Calu3 (cell line): ENCODE results near the gene SCGB2B2. TPM values are rescaled to one million over a fixed set of nuclear protein-coding genes. Genes with fewer than 3 reads are reported as not detected.

Source experiments
- BruUV-seq: library from RNA; stranded (reverse); fragments of 400-500 nt; replicated peaks from 2 replicates; lab custom pipeline; 2021; lab: Mats Ljungman, UMichigan
- CTCF ChIA-PET: fragments of 300-600 bp; sonication (Branson Sonifier 250); formaldehyde crosslinking; loops from one replicate; lab custom pipeline; 2022; ENCODE audit warnings: antibody characterized with exemption; lab: Charles Lee
- DNase-seq: peaks from one replicate; pipeline ENCODE4 v3.0.0; 2022
- H3K27ac Mint-ChIP-seq: one replicate; pipeline ENCODE4 v1.8.0; 2022; ENCODE audit warnings: mixed read lengths; ENCODE audit not compliant: unreplicated experiment
- H3K27me3 Mint-ChIP-seq: one replicate; pipeline ENCODE4 v1.8.0; 2022; ENCODE audit warnings: mixed read lengths; ENCODE audit not compliant: unreplicated experiment
- H3K36me3 Mint-ChIP-seq: one replicate; pipeline ENCODE4 v1.8.0; 2022; ENCODE audit warnings: mild to moderate bottlenecking, moderate library complexity, mixed read lengths; ENCODE audit not compliant: insufficient read depth, unreplicated experiment
- H3K4me1 Mint-ChIP-seq: one replicate; pipeline ENCODE4 v1.8.0; 2022; ENCODE audit warnings: mild to moderate bottlenecking, low read depth, mixed read lengths; ENCODE audit not compliant: unreplicated experiment
- H3K4me3 Mint-ChIP-seq: one replicate; pipeline ENCODE4 v1.8.0; 2022; ENCODE audit warnings: mild to moderate bottlenecking, low read depth, moderate library complexity, mixed read lengths; ENCODE audit not compliant: unreplicated experiment
- H3K9me3 Mint-ChIP-seq: one replicate; pipeline ENCODE4 v1.8.0; 2022; ENCODE audit warnings: low read depth, mixed read lengths; ENCODE audit not compliant: unreplicated experiment
- intact Hi-C: fragments of 100-400 bp; cut with micrococcal nuclease; formaldehyde crosslinking; loops from one replicate; pipeline ENCODE4 v1.10.0; 2022; ENCODE audit not compliant: unreplicated experiment
- total RNA-seq: library from RNA; stranded (reverse); gene quantifications from 2 replicates; pipeline ENCODE4 v1.2.3, GENCODE V29; 2022
- TF ChIP-seq, protein P1 (sequence below): fragments of 200-600 bp; IDR thresholded peaks from one replicate; pipeline ENCODE4 v1.8.0; 2022; ENCODE audit warnings: antibody characterized with exemption; ENCODE audit not compliant: unreplicated experiment

SCGB2B2 gene
- total RNA-seq, 1 experiment from 2014 or later = 0.40 TPM

DNA sequence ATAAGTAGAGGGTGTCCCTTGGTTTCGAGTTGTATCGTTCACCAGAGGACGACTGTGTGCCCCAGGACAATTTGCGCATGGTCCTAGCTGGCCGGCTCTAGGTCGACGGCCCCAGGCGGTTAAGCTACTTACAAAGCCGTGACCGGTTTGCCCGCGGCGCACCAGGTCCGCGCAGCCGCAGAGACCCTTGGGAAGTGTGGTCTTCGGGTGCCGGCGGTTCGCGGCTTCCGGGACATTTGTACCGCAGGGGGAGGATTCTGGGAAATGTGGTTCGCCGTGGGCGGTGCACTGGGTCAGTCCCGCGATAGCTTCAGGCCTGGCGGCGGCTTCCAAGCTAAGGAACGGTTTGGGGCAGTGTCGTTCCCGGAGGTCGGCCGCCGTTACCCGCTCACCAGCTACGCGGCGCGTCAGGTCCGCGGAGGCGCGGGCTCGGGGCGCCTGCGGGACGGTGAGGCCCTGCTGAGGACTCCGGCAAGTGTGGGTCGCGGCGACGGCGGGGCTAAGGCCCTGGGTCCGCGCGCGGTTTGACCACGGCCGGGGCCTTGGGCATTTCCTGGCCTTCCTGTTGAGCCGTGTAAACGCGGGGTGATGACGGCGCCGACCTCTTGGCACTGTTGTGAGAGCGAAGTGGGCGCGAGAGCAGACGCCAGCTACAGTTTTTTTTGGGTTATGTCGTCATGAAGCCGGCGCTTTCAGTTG lies 576 bp upstream of the SCGB2B2 start, which contains the start of gene ZNF302:
TSS of gene ZNF302 (plus strand) at position 293 of the 699 bp plus-strand sequence. CDS start 1,127 bp downstream, outside the sequence.
- peak within 1 kb of the TSS; percentile 99 for H3K27ac Mint-ChIP-seq
- peaks cover 40% of the 10 kb centered on the region for H3K36me3 Mint-ChIP-seq
- H3K27me3 Mint-ChIP-seq = no peaks in the 10 kb centered on the region
- CTCF ChIA-PET = interaction anchor here (0.6 kb wide), 1 partner anchor 263 kb away, joined by 5 read pairs; no protein-coding TSS in a partner anchor
- DNase-seq = peak; percentile 96
- intact Hi-C loops = no loop called here
- TF ChIP-seq, protein P1, sequence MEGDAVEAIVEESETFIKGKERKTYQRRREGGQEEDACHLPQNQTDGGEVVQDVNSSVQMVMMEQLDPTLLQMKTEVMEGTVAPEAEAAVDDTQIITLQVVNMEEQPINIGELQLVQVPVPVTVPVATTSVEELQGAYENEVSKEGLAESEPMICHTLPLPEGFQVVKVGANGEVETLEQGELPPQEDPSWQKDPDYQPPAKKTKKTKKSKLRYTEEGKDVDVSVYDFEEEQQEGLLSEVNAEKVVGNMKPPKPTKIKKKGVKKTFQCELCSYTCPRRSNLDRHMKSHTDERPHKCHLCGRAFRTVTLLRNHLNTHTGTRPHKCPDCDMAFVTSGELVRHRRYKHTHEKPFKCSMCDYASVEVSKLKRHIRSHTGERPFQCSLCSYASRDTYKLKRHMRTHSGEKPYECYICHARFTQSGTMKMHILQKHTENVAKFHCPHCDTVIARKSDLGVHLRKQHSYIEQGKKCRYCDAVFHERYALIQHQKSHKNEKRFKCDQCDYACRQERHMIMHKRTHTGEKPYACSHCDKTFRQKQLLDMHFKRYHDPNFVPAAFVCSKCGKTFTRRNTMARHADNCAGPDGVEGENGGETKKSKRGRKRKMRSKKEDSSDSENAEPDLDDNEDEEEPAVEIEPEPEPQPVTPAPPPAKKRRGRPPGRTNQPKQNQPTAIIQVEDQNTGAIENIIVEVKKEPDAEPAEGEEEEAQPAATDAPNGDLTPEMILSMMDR = no peak
- peak within 1 kb of the TSS; percentile 90 for H3K4me3 Mint-ChIP-seq
- peaks cover 7% of the 10 kb centered on the region for H3K4me1 Mint-ChIP-seq
- no TSS peak for BruUV-seq
- peaks cover 17% of the 10 kb centered on the region for H3K9me3 Mint-ChIP-seq

DNA sequence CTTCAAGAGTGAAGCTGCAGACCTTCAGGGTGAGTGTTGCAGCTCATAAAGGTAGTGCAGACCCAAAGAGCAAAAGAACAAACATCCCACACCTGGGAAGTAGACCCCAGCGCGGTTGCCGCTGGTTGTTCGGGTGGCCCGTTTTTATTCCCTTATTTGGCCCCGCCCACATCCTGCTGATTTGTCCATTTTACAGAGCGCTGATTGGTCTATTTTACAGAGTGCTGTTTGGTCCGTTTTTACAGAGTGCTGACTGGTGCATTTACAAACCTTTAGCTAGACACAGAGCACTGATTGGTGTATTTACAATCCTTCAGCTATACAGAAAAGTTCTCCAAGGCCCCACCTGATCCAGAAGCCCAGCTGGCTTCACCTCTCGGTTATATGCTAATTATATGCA lies 1.0 kb downstream of the SCGB2B2 start:
- H3K27ac Mint-ChIP-seq = no peak overlapping the region
- TF ChIP-seq, protein P1 = no peak
- intact Hi-C loops = no loop called here
- H3K27me3 Mint-ChIP-seq = no peaks in the 10 kb centered on the region
- H3K4me1 Mint-ChIP-seq = peaks cover 7% of the 10 kb centered on the region
- CTCF ChIA-PET = interaction anchor here (1.3 kb wide), 1 partner anchor 9 kb away, joined by 3 read pairs; no protein-coding TSS in a partner anchor
- peaks cover 17% of the 10 kb centered on the region for H3K9me3 Mint-ChIP-seq
- H3K36me3 Mint-ChIP-seq = peaks cover 37% of the 10 kb centered on the region
- H3K4me3 Mint-ChIP-seq = no peak overlapping the region
- no TSS peak for BruUV-seq
- no peak for DNase-seq

DNA sequence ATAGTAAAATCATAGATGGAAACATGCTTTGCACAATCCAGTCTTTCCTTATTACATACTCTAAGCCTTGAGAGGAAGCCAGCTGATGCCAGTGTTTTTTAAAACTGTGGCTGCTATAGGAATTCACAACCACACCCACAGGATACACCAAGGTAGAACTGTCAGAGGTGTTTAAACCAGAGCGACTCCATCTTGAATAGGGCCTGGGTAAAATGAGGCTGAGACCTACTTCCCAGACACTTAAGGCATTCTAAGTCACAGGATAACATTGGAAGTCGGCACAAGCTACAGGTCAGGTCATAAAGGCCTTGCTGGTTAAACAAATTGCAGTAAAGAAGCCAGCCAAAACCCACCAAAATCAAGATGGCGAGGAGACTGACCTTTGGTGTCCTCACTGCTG lies 1.7 kb downstream of the SCGB2B2 start:
- no peak overlapping the region for H3K27ac Mint-ChIP-seq

DNA sequence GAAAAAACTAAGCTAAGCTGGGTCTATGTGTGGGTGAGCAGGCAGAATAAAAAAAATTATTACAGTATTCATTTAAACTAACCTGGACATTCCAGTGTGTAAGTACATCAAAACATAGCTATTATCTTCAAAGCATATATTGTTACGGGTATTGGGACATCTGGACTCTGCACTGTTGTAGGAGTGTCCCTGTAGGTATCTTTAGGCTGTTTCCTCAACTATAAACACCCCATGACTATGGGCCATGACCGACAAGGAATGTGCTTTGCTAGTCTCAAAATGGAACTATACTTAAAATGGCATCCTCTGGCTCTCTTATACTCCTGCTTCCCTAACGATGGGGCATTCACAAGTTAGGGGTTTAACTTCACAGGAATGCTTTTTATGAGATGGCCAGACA lies 3.4 kb downstream of the SCGB2B2 start:
- no peak for DNase-seq
- no peaks in the 10 kb centered on the region for H3K27me3 Mint-ChIP-seq
- CTCF ChIA-PET = no interaction called here
- H3K27ac Mint-ChIP-seq = no peak overlapping the region
- peaks cover 20% of the 10 kb centered on the region for H3K36me3 Mint-ChIP-seq
- peaks cover 5% of the 10 kb centered on the region for H3K9me3 Mint-ChIP-seq
- TF ChIP-seq, protein P1 = no peak
- H3K4me3 Mint-ChIP-seq = no peak overlapping the region
- no TSS peak for BruUV-seq
- intact Hi-C loops = no loop called here
- no peaks in the 10 kb centered on the region for H3K4me1 Mint-ChIP-seq

More for the DNA sequence above, 1.7 kb downstream of the SCGB2B2 start:
- no TSS peak for BruUV-seq
- CTCF ChIA-PET = interaction anchor here (1.3 kb wide), 1 partner anchor 8 kb away, joined by 3 read pairs; no protein-coding TSS in a partner anchor
- H3K4me3 Mint-ChIP-seq = no peak overlapping the region
- H3K27me3 Mint-ChIP-seq = no peaks in the 10 kb centered on the region
- H3K36me3 Mint-ChIP-seq = peaks cover 34% of the 10 kb centered on the region
- DNase-seq = no peak
- H3K9me3 Mint-ChIP-seq = peaks cover 12% of the 10 kb centered on the region
- H3K4me1 Mint-ChIP-seq = peaks cover 7% of the 10 kb centered on the region
- TF ChIP-seq, protein P1 = no peak
- intact Hi-C loops = no loop called here
